ENCODE data around the gene METTL24. TPM values are rescaled to one million over a fixed set of nuclear protein-coding genes. Genes with fewer than 3 reads are reported as not detected.
"Not testable (repeated sequence)": the region's sequence is repeated elsewhere in the genome, so short reads cannot be mapped to it uniquely, and the experiment has no call there.

Gene METTL24
- total and polyA plus RNA-seq, 2 of the 13 experiments (the other 11 are each of a cell fraction or from before 2014, with no cell fraction given) = not detected

- intact Hi-C loops (cut with micrococcal nuclease; ENCODE audit: unreplicated experiment) = loop anchor here (2.0 kb wide), 1 partner anchor 87 kb away; no protein-coding TSS in a partner anchor
- 13% methylated on average over 3 of the region's 6 CpGs for WGBS (ENCODE audit: low lambda C conversion rate)
- not testable (repeated sequence) for H3K9me3 ChIP-seq (ENCODE audit: low read length)
Observed at GRCh38 chr6:110303692-110304091, 54.5 kb downstream of the METTL24 start.

More at GRCh38 chr6:110303692-110304091, 54.5 kb downstream of the METTL24 start:
- in situ Hi-C loops (cut with HindIII; ENCODE audit: extremely low pct_ligation_motif_present, low pct_unique_long_range_greater_than_20kb); H3K36me3 ChIP-seq (replicated peaks in 1 of 2; ENCODE audit: control insufficient read depth in 1 of 2, insufficient read depth in 2 of 2, low read length in 2 of 2); H3K27me3 ChIP-seq (ENCODE audit: control insufficient read depth in 1 of 2, insufficient read depth in 2 of 2, low read length in 2 of 2); ATAC-seq; H4K20me1 ChIP-seq (ENCODE audit: insufficient read depth, low read length); H3K27ac ChIP-seq (ENCODE audit: extremely low read length, insufficient read depth, low read length); BruUV-seq (replicated peaks); H3K79me2 ChIP-seq (ENCODE audit: insufficient read depth, low read length); H2AFZ ChIP-seq (ENCODE audit: low read length); H3K4me3 ChIP-seq (replicated peaks in 1 of 3; ENCODE audit: insufficient read depth in 1 of 3, low read depth in 2 of 3, low read length in 3 of 3); DNase-seq (ENCODE audit: low spot score); H3K4me2 ChIP-seq (ENCODE audit: low read depth, low read length); FAIRE-seq; H3K4me1 ChIP-seq (ENCODE audit: insufficient read depth, low read length); POLR2A ChIA-PET; H3K9ac ChIP-seq (ENCODE audit: insufficient read depth, low read depth, low read length): not testable (repeated sequence)
- CTCF ChIA-PET (ENCODE audit: low intra/inter-chr PET ratio, low total read pairs) = interaction anchor here (1.9 kb wide), 1 partner anchor 87 kb away, joined by 6 read pairs; no protein-coding TSS in a partner anchor
- TF ChIP-seq STAG1 (CRISPR knock-in tag; IDR thresholded peaks at IDR 0.05) (peak; percentile 66), RAD21 (CRISPR knock-in tag; IDR thresholded peaks at IDR 0.05) (peak; percentile 38; the same call in 1 of the 2 replicates), ZNF576 (CRISPR knock-in tag; IDR thresholded peaks at IDR 0.05) (peak; percentile 90; the same call in 1 of the 2 replicates), CTCF (CRISPR knock-in tag; IDR thresholded peaks at IDR 0.05) (peak; percentile 52)

Data from HepG2 (cell line).